ENCODE data around the gene XRCC4. TPM values are rescaled to one million over a fixed set of nuclear protein-coding genes. Genes with fewer than 3 reads are reported as not detected.

The XRCC4 gene
- total RNA-seq, 4 donors from 2014 or later: 4.2 to 6.0 (median 5.4) TPM

DNA sequence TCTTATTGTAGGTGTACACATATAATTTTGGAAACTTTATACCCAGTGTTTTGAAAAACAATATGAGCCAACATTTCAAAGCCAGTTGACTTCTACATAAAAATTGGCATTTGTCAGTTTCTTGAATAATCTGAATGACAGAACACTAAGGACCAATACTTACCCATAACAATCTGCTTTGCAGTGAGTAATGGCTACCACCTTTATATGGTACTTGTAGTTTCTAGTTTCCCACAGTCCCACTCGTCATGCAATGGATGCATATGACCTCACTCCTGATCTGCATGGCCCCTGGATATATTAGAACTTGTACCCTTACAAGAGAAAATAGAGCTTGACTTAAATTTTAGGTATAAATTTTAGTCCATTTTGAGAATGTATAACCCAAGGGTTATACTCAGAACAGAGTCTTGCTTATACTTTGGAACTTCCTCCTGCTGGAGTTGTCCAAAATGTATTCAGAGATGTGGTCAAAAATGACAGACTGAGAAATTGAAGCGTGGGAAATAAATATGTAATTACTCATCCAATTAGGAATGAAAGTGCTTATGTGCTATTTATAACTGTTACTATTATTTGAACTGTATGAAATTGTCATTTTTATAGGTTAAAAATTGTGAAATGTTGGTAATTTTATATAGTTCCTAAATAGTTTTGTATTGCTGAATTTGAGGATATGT is 19.5 kb downstream of the XRCC4 start:
- Histone ChIP-seq H3K4me3 (no peak overlapping the region), H3K27me3 (no peaks in the 10 kb centered on the region), H3K27ac (no peak overlapping the region), H3K9me3 (peaks cover 4% of the 10 kb centered on the region), H3K36me3 (no peaks in the 10 kb centered on the region), H3K4me1 (no peaks in the 10 kb centered on the region)
- no peak for DNase-seq (ENCODE audit: low spot score in 2 of 2)
- no peak for TF ChIP-seq POLR2A (IDR thresholded peaks at IDR 0.05)
- TF ChIP-seq, protein P1, sequence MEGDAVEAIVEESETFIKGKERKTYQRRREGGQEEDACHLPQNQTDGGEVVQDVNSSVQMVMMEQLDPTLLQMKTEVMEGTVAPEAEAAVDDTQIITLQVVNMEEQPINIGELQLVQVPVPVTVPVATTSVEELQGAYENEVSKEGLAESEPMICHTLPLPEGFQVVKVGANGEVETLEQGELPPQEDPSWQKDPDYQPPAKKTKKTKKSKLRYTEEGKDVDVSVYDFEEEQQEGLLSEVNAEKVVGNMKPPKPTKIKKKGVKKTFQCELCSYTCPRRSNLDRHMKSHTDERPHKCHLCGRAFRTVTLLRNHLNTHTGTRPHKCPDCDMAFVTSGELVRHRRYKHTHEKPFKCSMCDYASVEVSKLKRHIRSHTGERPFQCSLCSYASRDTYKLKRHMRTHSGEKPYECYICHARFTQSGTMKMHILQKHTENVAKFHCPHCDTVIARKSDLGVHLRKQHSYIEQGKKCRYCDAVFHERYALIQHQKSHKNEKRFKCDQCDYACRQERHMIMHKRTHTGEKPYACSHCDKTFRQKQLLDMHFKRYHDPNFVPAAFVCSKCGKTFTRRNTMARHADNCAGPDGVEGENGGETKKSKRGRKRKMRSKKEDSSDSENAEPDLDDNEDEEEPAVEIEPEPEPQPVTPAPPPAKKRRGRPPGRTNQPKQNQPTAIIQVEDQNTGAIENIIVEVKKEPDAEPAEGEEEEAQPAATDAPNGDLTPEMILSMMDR (IDR thresholded peaks at IDR 0.05): no peak
- no peak for TF ChIP-seq POLR2AphosphoS5 (IDR thresholded peaks at IDR 0.05)
- TF ChIP-seq EP300 (IDR thresholded peaks at IDR 0.05): no peak
- 79% methylated on average over 2 of the region's 2 CpGs for WGBS

DNA sequence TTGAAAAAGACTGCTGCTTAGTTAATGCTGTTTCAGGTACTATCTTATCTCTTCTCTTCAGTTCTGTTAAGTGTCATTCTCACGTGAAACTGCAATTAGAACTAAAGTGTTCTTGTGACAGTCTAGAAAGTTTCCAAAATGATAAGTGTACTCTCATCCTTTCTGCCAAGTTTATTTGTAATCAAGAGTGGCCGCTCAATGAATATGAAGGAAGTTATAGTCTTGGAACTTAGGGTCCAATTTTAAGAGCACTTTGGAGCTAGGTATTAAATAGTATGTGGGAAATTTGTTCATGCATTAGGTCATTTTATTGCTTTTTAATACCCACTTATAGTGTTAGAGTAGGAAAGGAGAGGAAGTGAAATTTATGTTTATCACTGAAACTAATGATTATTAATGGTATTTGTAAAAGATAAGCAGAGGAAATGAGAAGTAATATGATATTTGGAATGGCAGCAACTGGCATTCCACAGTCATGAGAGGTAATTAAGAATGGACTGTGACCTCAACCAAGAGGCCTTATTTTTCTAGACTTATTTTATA is 20.4 kb downstream of the XRCC4 start:
- no peak for TF ChIP-seq POLR2AphosphoS5 (IDR thresholded peaks at IDR 0.05)
- TF ChIP-seq, protein P1 (IDR thresholded peaks at IDR 0.05): no peak
- no peak for TF ChIP-seq EP300 (IDR thresholded peaks at IDR 0.05)
- TF ChIP-seq POLR2A (IDR thresholded peaks at IDR 0.05): no peak
- peaks cover 4% of the 10 kb centered on the region for H3K9me3 ChIP-seq
- no peak for DNase-seq (ENCODE audit: low spot score in 2 of 2)

DNA sequence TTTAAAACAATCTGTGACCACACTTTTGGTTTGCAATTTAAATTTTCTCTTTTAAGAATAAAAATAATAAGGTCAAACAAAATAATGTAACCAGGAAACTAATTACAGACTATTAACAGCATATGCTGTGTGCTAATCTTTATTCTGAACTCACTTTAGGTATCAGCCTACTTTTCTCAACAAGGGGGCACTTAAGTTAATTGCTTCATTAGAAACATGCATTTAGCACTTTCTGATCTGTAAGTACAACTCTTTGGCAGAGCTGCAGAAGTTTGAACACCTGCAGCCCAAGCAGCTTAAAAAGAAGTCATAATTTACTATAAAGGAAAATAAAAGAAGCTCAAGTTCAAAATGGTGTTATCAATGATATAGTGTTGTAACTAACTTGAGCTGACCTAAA is 21.7 kb downstream of the XRCC4 start:
- TF ChIP-seq POLR2A (IDR thresholded peaks at IDR 0.05): no peak
- no peak for TF ChIP-seq EP300 (IDR thresholded peaks at IDR 0.05)
- TF ChIP-seq POLR2AphosphoS5 (IDR thresholded peaks at IDR 0.05): no peak
- TF ChIP-seq, protein P1 (IDR thresholded peaks at IDR 0.05): no peak
- Histone ChIP-seq H3K4me3 (no peak overlapping the region), H3K4me1 (no peaks in the 10 kb centered on the region), H3K9me3 (peaks cover 2% of the 10 kb centered on the region), H3K27me3 (no peaks in the 10 kb centered on the region), H3K27ac (no peak overlapping the region), H3K36me3 (no peaks in the 10 kb centered on the region)
- no peak for DNase-seq (ENCODE audit: low spot score in 2 of 2)

More for the DNA sequence above, 20.4 kb downstream of the XRCC4 start:
- no peak overlapping the region for H3K27ac ChIP-seq
- no peak overlapping the region for H3K4me3 ChIP-seq
- H3K27me3 ChIP-seq: no peaks in the 10 kb centered on the region
- 86% methylated on average over 2 of the region's 2 CpGs for WGBS
- H3K4me1 ChIP-seq: no peaks in the 10 kb centered on the region
- no peaks in the 10 kb centered on the region for H3K36me3 ChIP-seq

DNA sequence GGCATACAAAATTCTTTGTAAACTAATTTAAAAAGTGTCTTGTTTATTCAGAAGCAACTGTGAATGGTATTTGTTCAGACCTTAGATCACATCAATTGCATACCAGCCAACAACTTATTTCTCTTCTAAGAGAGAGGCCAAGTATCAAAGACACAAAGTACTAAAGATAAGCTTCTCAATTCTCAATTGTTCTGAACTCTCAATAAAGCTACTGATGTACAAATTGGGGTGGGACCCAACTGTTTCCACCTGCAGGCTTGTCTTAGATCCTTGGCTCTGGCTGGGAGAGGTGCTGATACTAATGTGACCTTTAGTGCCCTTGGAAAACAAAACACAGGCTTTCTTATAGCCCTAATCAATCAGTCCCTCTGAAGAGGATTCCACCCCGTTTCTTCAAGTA is 22.1 kb downstream of the XRCC4 start:
- H3K27me3 ChIP-seq: no peaks in the 10 kb centered on the region
- no peak overlapping the region for H3K4me3 ChIP-seq
- H3K4me1 ChIP-seq: no peaks in the 10 kb centered on the region
- 78% methylated on average over 1 of the region's 1 CpG for WGBS
- DNase-seq (ENCODE audit: low spot score in 2 of 2): no peak
- no peaks in the 10 kb centered on the region for H3K9me3 ChIP-seq
- no peaks in the 10 kb centered on the region for H3K36me3 ChIP-seq
- TF ChIP-seq POLR2A (IDR thresholded peaks at IDR 0.05) (no peak), POLR2AphosphoS5 (IDR thresholded peaks at IDR 0.05) (no peak), EP300 (IDR thresholded peaks at IDR 0.05) (no peak)
- TF ChIP-seq, protein P1 (IDR thresholded peaks at IDR 0.05): no peak
- H3K27ac ChIP-seq: no peak overlapping the region

DNA sequence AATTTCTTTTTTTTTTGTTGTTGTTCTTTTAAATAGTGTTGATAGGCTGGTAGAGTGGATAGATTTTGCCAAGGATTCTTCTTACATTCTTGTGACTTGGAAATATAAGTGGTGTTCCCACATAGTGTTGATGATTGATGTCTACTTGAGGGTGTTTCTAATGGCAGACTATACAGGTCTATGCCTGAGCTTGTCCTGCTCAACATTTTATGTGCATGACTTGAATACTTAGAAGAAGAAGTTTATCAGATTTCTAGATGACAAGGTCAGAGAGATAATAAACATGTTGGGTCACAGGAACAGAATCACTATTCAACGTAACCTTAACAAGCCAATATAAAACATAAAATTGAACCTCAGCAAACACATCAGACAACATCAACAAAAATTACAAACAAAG is 24.2 kb downstream of the XRCC4 start:
- no peaks in the 10 kb centered on the region for H3K36me3 ChIP-seq
- H3K27ac ChIP-seq: no peak overlapping the region
- no peaks in the 10 kb centered on the region for H3K9me3 ChIP-seq
- DNase-seq (ENCODE audit: low spot score in 2 of 2): no peak
- H3K4me1 ChIP-seq: no peaks in the 10 kb centered on the region
- 60% methylated on average over 1 of the region's 1 CpG for WGBS
- TF ChIP-seq POLR2AphosphoS5 (IDR thresholded peaks at IDR 0.05) (no peak), EP300 (IDR thresholded peaks at IDR 0.05) (no peak), POLR2A (IDR thresholded peaks at IDR 0.05) (no peak)
- no peak overlapping the region for H3K4me3 ChIP-seq
- no peaks in the 10 kb centered on the region for H3K27me3 ChIP-seq

Data from suprapubic skin (tissue), 4 donors.